ENCODE data around the gene C2orf42.

Gene C2orf42

DNA sequence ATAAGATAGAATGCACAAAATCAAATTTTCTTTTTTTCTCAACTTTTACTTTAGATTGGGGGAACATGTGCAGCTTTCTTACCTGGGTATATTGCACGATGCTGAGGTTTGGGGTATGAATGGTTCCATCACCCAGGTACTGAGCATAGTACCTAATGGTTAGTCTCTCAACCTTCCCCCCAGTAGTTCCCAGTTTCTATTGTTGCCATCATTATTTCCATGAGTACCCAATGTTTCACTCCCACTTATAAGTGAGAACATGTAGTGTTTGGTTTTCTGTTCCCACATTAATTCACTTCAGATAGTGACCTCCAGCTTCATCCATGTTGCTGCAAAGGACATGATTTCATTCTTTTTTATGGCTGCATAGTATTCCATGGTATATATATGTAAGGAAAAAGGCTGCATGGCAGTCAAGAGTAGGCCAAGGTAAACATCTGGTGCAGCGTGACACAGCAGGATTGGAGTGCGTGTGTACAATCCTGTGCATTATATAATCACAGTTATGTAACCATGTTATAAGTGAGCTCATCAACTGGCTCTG, 10.5 kb upstream of the C2orf42 start:
- no peaks in the 10 kb centered on the region; the same call in 1 of the 2 replicates for H3F3A ChIP-seq (ENCODE audit: control insufficient read depth, insufficient read depth)
- no peaks in the 10 kb centered on the region for H3K36me3 ChIP-seq (ENCODE audit: control insufficient read depth, low read length)
- no peak overlapping the region for H3K4me3 ChIP-seq (ENCODE audit: low read length)
- no peaks in the 10 kb centered on the region for H4K20me1 ChIP-seq (ENCODE audit: control insufficient read depth, insufficient read depth, low read depth, low read length)
- H3K4me1 ChIP-seq (ENCODE audit: control insufficient read depth, low read length) = 0 out of 2 replicates have a peak, but pooled peaks cover 3% of the 10 kb centered on the region
- no peaks in the 10 kb centered on the region for H3K79me2 ChIP-seq (ENCODE audit: control insufficient read depth, low read length)
- H3K9me3 ChIP-seq (ENCODE audit: control insufficient read depth, insufficient read depth, low read length) = no peaks in the 10 kb centered on the region
- H3K27ac ChIP-seq (ENCODE audit: low read depth, low read length) = no peak overlapping the region
- no peaks in the 10 kb centered on the region for H3K9me2 ChIP-seq (replicated peaks; ENCODE audit: control insufficient read depth, low read length)
- TF ChIP-seq EZH2phosphoT487 (IDR thresholded peaks at IDR 0.05; ENCODE audit: borderline replicate concordance, low read length) = no peak
- no peak for TF ChIP-seq CTCF (IDR thresholded peaks at IDR 0.05; ENCODE audit: low read depth, low read length, poor library complexity, severe bottlenecking)
- H3K27me3 ChIP-seq (ENCODE audit: control insufficient read depth, low read length) = no peaks in the 10 kb centered on the region
- no peak overlapping the region for H3K4me2 ChIP-seq (ENCODE audit: low read length)

DNA sequence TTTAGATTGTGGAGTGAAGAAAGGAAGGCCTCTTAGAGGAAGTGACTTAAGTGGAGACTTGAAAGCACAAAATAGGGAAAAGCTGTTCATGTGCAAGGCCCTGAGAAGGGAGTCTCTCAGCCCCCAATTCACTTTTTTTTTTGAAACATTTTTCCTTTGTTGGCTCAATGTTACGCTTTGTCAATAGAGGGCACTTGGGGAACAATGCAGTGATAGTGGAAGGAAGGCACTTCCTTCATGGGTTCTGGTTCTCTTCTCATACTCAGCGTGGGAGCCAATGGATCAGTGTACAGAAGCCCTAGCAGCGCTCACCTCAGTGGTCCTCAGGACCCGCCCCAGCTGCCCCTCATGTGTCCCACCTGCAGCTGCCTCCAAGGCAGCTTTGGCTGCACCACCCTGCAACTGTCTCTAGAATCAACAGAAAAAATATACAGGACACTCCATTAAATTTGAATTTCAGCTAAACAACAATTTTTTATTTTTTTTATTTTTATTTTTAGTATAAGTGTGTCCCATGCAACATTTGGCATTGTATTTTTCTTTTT, 8.6 kb upstream of the C2orf42 start:
- no peak overlapping the region for H3K4me3 ChIP-seq (ENCODE audit: low read length)
- no peaks in the 10 kb centered on the region; the same call in 1 of the 2 replicates for H3F3A ChIP-seq (ENCODE audit: control insufficient read depth, insufficient read depth)
- H3K9me3 ChIP-seq (ENCODE audit: control insufficient read depth, insufficient read depth, low read length) = no peaks in the 10 kb centered on the region
- TF ChIP-seq EZH2phosphoT487 (IDR thresholded peaks at IDR 0.05; ENCODE audit: borderline replicate concordance, low read length) = no peak
- peak; percentile 34 for TF ChIP-seq CTCF (IDR thresholded peaks at IDR 0.05; ENCODE audit: low read depth, low read length, poor library complexity, severe bottlenecking)
- H3K9me2 ChIP-seq (replicated peaks; ENCODE audit: control insufficient read depth, low read length) = no peaks in the 10 kb centered on the region
- H3K79me2 ChIP-seq (ENCODE audit: control insufficient read depth, low read length) = no peaks in the 10 kb centered on the region
- no peaks in the 10 kb centered on the region for H3K27me3 ChIP-seq (ENCODE audit: control insufficient read depth, low read length)
- H4K20me1 ChIP-seq (ENCODE audit: control insufficient read depth, insufficient read depth, low read depth, low read length) = no peaks in the 10 kb centered on the region
- H3K27ac ChIP-seq (ENCODE audit: low read depth, low read length) = no peak overlapping the region
- no peaks in the 10 kb centered on the region for H3K36me3 ChIP-seq (ENCODE audit: control insufficient read depth, low read length)
- H3K4me1 ChIP-seq (ENCODE audit: control insufficient read depth, low read length) = 0 out of 2 replicates have a peak, but pooled peaks cover 3% of the 10 kb centered on the region
- H3K4me2 ChIP-seq (ENCODE audit: low read length) = no peak overlapping the region

GRCh38 chr2:70192516-70192915, 1.7 kb upstream of the C2orf42 start:
- H4K20me1 ChIP-seq (ENCODE audit: control insufficient read depth, insufficient read depth, low read depth, low read length) = no peaks in the 10 kb centered on the region
- no peaks in the 10 kb centered on the region for H3K9me2 ChIP-seq (replicated peaks; ENCODE audit: control insufficient read depth, low read length)
- H3K36me3 ChIP-seq (ENCODE audit: control insufficient read depth, low read length) = no peaks in the 10 kb centered on the region; the same call in 1 of the 2 replicates
- no peaks in the 10 kb centered on the region for H3K27me3 ChIP-seq (ENCODE audit: control insufficient read depth, low read length)
- no peak overlapping the region for H3K27ac ChIP-seq (ENCODE audit: low read depth, low read length)
- no peak overlapping the region for H3K4me3 ChIP-seq (ENCODE audit: low read length)
- TF ChIP-seq CTCF (IDR thresholded peaks at IDR 0.05; ENCODE audit: low read depth, low read length, poor library complexity, severe bottlenecking) = no peak
- no peak for TF ChIP-seq EZH2phosphoT487 (IDR thresholded peaks at IDR 0.05; ENCODE audit: borderline replicate concordance, low read length)
- H3K79me2 ChIP-seq (ENCODE audit: control insufficient read depth, low read length) = peaks cover 19% of the 10 kb centered on the region
- H3K9me3 ChIP-seq (ENCODE audit: control insufficient read depth, insufficient read depth, low read length) = no peaks in the 10 kb centered on the region
- peaks cover 11% of the 10 kb centered on the region for H3K4me1 ChIP-seq (ENCODE audit: control insufficient read depth, low read length)
- H3F3A ChIP-seq (ENCODE audit: control insufficient read depth, insufficient read depth) = peaks cover 10% of the 10 kb centered on the region
- H3K4me2 ChIP-seq (ENCODE audit: low read length) = no peak overlapping the region

Data from DOHH2 (cell line).